Body of pancreas (tissue), 4 donors: ENCODE data around the gene CARTPT.

Source experiments
- CTCF ChIP-seq, 7 experiments: fragments of 450-650 bp in 4 of 7; fragments of 200-600 bp in 3 of 7; sonication (generic) in 3 of 7; IDR thresholded peaks; one replicate each; pipeline ENCODE4 v1.5.1; 2016 to 2019; ENCODE audit warnings: antibody characterized with exemption in 7 of 7
- POLR2A ChIP-seq, 3 donors: fragments of 450-650 bp; IDR thresholded peaks; one replicate each; pipeline ENCODE4 v1.6.1; 2016; ENCODE audit warnings: antibody characterized with exemption in 3 of 3, mild to moderate bottlenecking in 2 of 3

DNA sequence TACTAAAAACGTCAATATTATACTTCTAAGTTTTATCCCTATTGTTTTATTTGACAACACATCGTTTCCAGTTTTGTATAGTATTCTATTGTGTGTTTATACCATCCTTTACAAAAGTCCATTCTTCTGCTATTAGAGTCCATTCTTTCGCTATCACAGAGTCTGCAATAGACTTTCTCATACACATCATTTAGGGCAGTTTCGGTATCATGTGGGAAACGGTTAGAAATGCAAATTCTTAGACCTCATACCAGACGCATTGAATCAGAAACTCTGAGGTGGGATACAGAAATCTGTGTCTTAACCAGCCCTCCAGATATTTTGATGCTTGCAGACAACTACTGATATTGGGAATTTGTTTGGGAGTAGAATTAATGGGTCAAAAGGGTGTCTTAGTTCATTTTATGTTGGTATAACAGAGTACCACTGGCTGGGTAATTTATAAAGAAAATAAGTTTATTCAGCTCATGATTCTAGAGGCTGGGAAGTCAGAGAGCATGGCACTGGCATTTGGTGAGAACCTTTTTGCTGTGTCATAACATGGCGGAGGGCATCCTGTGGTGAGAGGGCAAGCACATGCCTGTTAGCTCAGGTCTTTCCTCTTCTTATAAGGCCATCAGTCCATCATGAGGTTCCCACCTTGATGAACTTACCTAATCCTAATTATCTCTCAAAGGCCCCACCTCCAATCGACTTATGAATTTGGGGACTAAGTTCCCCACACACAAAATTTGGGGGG is 21.1 kb downstream of the CARTPT start:
- TF ChIP-seq CTCF (IDR thresholded peaks at IDR 0.05) = no peak
- TF ChIP-seq POLR2A (IDR thresholded peaks at IDR 0.05) = no peak
